K562 (cell line): ENCODE measurements around the gene SP2. TPM values are rescaled to one million over a fixed set of nuclear protein-coding genes. Genes with fewer than 3 reads are reported as not detected.

Source experiments
- ATAC-seq: fragments of 200-7000 bp; cut with Tn5 transposase; 3 replicates; pipeline ENCODE4 v1.9.1; 2020; ENCODE audit warnings: moderate library complexity
- BruUV-seq: library from RNA; stranded (reverse); fragments of 400-500 nt; replicated peaks from 2 replicates; lab custom pipeline; 2021; lab: Mats Ljungman, UMichigan
- CTCF ChIA-PET: fragments of 300-600 bp; formaldehyde crosslinking; extraction: SDS; loops from one replicate; lab custom pipeline; 2021; ENCODE audit warnings: low intra/inter-chr PET ratio; lab: Yijun Ruan, JAX
- POLR2A ChIA-PET: fragments of 300-600, 350-650 bp; sonication (Branson Sonifier 250); formaldehyde crosslinking; extraction: SDS; loops from one replicate; lab custom pipeline; 2021; ENCODE audit warnings: antibody characterized with exemption, inconsistent platforms; lab: Yijun Ruan, JAX
- DNase-seq, 4 experiments: peaks; one replicate each; pipeline versions ENCODE4 v3.0.0 to v3.0.0-alpha.2; 2011 to 2018; ENCODE audit warnings: low spot score in 3 of 4, mixed read lengths in 3 of 4; ENCODE audit errors: extremely low read depth in 1 of 4
- FAIRE-seq: peaks from 2 replicates; lab custom pipeline; 2011; peaks lifted over from hg19 to GRCh38; lab: Jason Lieb, UNC
- H2AFZ ChIP-seq: 2 replicates; pipeline ENCODE4 v1.6.0; 2011; ENCODE audit warnings: low read depth, low read length, control low read depth, inconsistent platforms
- H3K27ac ChIP-seq: fragments of 200-600 bp; 3 replicates; pipeline ENCODE4 v1.8.0; 2011; ENCODE audit warnings: low read depth, mild to moderate bottlenecking, control low read depth, inconsistent platforms, low read length, moderate library complexity, mixed read lengths; ENCODE audit errors: extremely low read depth
- H3K27me3 ChIP-seq, 2 experiments: fragments of 300-600 bp in 1 of 2; 2 replicates in 1 of 2; 3 replicates in 1 of 2; pipeline versions ENCODE4 v1.6.0 to v1.8.0; 2011; ENCODE audit warnings: inconsistent platforms in 2 of 2, low read length in 2 of 2, mild to moderate bottlenecking in 1 of 2, mixed read lengths in 1 of 2, moderate library complexity in 1 of 2; ENCODE audit not compliant: control insufficient read depth in 2 of 2, insufficient read depth in 2 of 2
- H3K36me3 ChIP-seq: fragments of 300-600 bp; 3 replicates; pipeline ENCODE4 v1.8.0; 2011; ENCODE audit warnings: mild to moderate bottlenecking, low read length, inconsistent platforms; ENCODE audit not compliant: control insufficient read depth, insufficient read depth
- H3K4me1 ChIP-seq, 2 experiments: fragments of 200-600 bp in 1 of 2; replicated peaks in 1 of 2; 2 replicates in 1 of 2; 3 replicates in 1 of 2; pipeline versions ENCODE4 v1.5.1 to v1.8.0; 2011; ENCODE audit warnings: inconsistent platforms in 2 of 2, low read length in 2 of 2, mild to moderate bottlenecking in 1 of 2, mixed read lengths in 1 of 2, moderate library complexity in 1 of 2; ENCODE audit not compliant: control insufficient read depth in 2 of 2, insufficient read depth in 2 of 2
- H3K4me2 ChIP-seq: 2 replicates; pipeline ENCODE4 v1.6.1; 2011; ENCODE audit warnings: low read length, control low read depth, inconsistent platforms, mixed read lengths; ENCODE audit not compliant: insufficient read depth
- H3K4me3 ChIP-seq: fragments of 200-600 bp; sonication (generic), shearing (Covaris generic); 2 replicates; pipeline ENCODE4 v1.5.1; 2016; ENCODE audit warnings: control low read depth, inconsistent platforms
- H3K79me2 ChIP-seq: fragments of 200-600 bp; 3 replicates; pipeline ENCODE4 v1.8.0; 2011; ENCODE audit warnings: low read length, inconsistent platforms; ENCODE audit not compliant: control insufficient read depth, insufficient read depth
- H3K9ac ChIP-seq, 2 experiments: 2 replicates each; pipeline versions ENCODE4 v1.6.0 to v1.6.1; 2011; ENCODE audit warnings: low read depth in 2 of 2, low read length in 2 of 2, control low read depth in 1 of 2, inconsistent platforms in 1 of 2, mild to moderate bottlenecking in 1 of 2, mixed read lengths in 1 of 2; ENCODE audit not compliant: insufficient read depth in 1 of 2
- H3K9me1 ChIP-seq: one replicate; pipeline ENCODE4 v1.6.0; 2011; ENCODE audit warnings: inconsistent platforms, mild to moderate bottlenecking, low read length, moderate library complexity; ENCODE audit not compliant: control insufficient read depth, insufficient read depth
- H3K9me3 ChIP-seq: replicated peaks from 2 replicates; pipeline ENCODE4 v1.5.1; 2011; ENCODE audit warnings: low read depth, low read length, inconsistent platforms; ENCODE audit not compliant: control insufficient read depth, insufficient read depth
- H4K20me1 ChIP-seq: replicated peaks from 2 replicates; pipeline ENCODE4 v1.6.1; 2011; ENCODE audit warnings: low read length, inconsistent platforms, mixed read lengths; ENCODE audit not compliant: control insufficient read depth, insufficient read depth
- CEBPG ChIP-seq, 3 experiments: fragments of 200-800 bp in 1 of 3; sonication (Bioruptor generic) in 1 of 3; sonication (generic) in 1 of 3; formaldehyde crosslinking in 1 of 3; IDR thresholded peaks in 2 of 3; conservative IDR thresholded peaks in 1 of 3; 2 replicates each; pipeline versions ENCODE4 v1.6.1 to v1.8.0; 2016 to 2022; ENCODE audit warnings: missing compliant biosample characterization in 2 of 3, missing genetic modification characterization in 2 of 3, mild to moderate bottlenecking in 1 of 3, missing genetic modification reagents in 1 of 3
- ELF2 ChIP-seq: fragments of 250-450 bp; sonication (Bioruptor Pico); IDR thresholded peaks from 2 replicates; pipeline ENCODE4 v1.5.0; 2021; ENCODE audit warnings: mild to moderate bottlenecking
- FOXK2 ChIP-seq, 2 experiments: fragments of 450-650 bp; IDR thresholded peaks in 1 of 2; conservative IDR thresholded peaks in 1 of 2; 2 replicates each; pipeline ENCODE4 v1.6.1; 2016; ENCODE audit warnings: low read depth in 2 of 2, mild to moderate bottlenecking in 1 of 2
- HDAC2 ChIP-seq: fragments of 450-650 bp; IDR thresholded peaks from 2 replicates; pipeline ENCODE4 v1.6.1; 2016; ENCODE audit warnings: mild to moderate bottlenecking
- HDAC8 ChIP-seq: fragments of 450-650 bp; IDR thresholded peaks from 2 replicates; pipeline ENCODE4 v1.6.1; 2016; ENCODE audit warnings: mild to moderate bottlenecking, missing genetic modification characterization, moderate library complexity, missing compliant biosample characterization
- HMGXB4 ChIP-seq: sonication (generic); formaldehyde crosslinking; IDR thresholded peaks from 2 replicates; pipeline ENCODE4 v1.8.1; 2023; ENCODE audit warnings: mild to moderate bottlenecking, missing genetic modification reagents
- MAFK ChIP-seq: IDR thresholded peaks from 2 replicates; pipeline ENCODE4 v1.6.1; 2011; ENCODE audit warnings: low read length, improper control_type of control experiment
- MYNN ChIP-seq, 2 experiments: sonication (generic); formaldehyde crosslinking in 1 of 2; IDR thresholded peaks; 2 replicates each; pipeline versions ENCODE4 v1.5.0 to v1.6.1; 2016 to 2020; ENCODE audit warnings: antibody characterized with exemption in 1 of 2, missing genetic modification reagents in 1 of 2
- WHSC1 ChIP-seq: IDR thresholded peaks from one replicate; pipeline ENCODE4 v1.6.1; 2012; ENCODE audit warnings: low read length, control low read depth, inconsistent platforms
- ZNF143 ChIP-seq: sonication (generic); formaldehyde crosslinking; IDR thresholded peaks from 2 replicates; pipeline ENCODE4 v1.9.0; 2022; ENCODE audit warnings: mild to moderate bottlenecking, missing genetic modification reagents
- ZNF785 ChIP-seq: fragments of 250-450 bp; sonication (Bioruptor Pico); IDR thresholded peaks from 2 replicates; pipeline ENCODE4 v1.4.0; 2020; ENCODE audit warnings: mild to moderate bottlenecking
- ZSCAN32 ChIP-seq: fragments of 450-650 bp; formaldehyde crosslinking; IDR thresholded peaks from 2 replicates; pipeline ENCODE4 v1.4.0; 2020; ENCODE audit warnings: mild to moderate bottlenecking, moderate library complexity
- WGBS: fragments of 100-300 bp; shearing (Covaris generic); methylation state at CpG from one replicate; pipeline ENCODE4 v1.1.6; 2016; ENCODE audit warnings: low coverage, mixed read lengths; ENCODE audit not compliant: insufficient coverage; ENCODE audit errors: missing lambda C conversion rate; 5-methylcytosine and 5-hydroxymethylcytosine counted together
- in situ Hi-C: fragments of 300-500 bp; cut with MboI; formaldehyde crosslinking; loops from 4 replicates; pipeline ENCODE4 v1.15.0; 2018; ENCODE audit warnings: inconsistent platforms, mixed read lengths
- intact Hi-C: fragments of 100-400 bp; cut with micrococcal nuclease; formaldehyde crosslinking; loops from 2 replicates; pipeline ENCODE4 v1.14.2; 2022
- polyA plus RNA-seq, 8 experiments: library from polyadenylated mRNA; depleted of rRNA in 4 of 8; stranded (reverse) in 5 of 8; unstranded in 3 of 8; fragments of >200 nt; fragmentation: Nextera tagmentation in 2 of 8; fragmentation: Illumina TruSeq in 1 of 8; extraction: Ambion mirVana in 2 of 8; extraction: Trizol in 1 of 8; gene quantifications; 2 replicates each; pipeline versions ENCODE4 v1.2.1 to v1.2.3, GENCODE V29; 2011 to 2014; ENCODE audit warnings: inconsistent platforms in 1 of 8, missing spikeins in 1 of 8
- total RNA-seq, 7 experiments: library from RNA; depleted of rRNA in 6 of 7; stranded (reverse); fragments of >200 nt in 6 of 7; fragmentation: Illumina TruSeq in 2 of 7; extraction: Trizol in 2 of 7; gene quantifications; 2 replicates each; pipeline versions ENCODE4 v1.2.1 to v1.2.3, GENCODE V29; 2011 to 2021; ENCODE audit warnings: low replicate concordance in 1 of 7

Gene SP2
- total and polyA plus RNA-seq, 9 of the 15 experiments (the other 6 are each of a cell fraction or from before 2014, with no cell fraction given): 0.77 to 22.3 (median 2.3) TPM

DNA sequence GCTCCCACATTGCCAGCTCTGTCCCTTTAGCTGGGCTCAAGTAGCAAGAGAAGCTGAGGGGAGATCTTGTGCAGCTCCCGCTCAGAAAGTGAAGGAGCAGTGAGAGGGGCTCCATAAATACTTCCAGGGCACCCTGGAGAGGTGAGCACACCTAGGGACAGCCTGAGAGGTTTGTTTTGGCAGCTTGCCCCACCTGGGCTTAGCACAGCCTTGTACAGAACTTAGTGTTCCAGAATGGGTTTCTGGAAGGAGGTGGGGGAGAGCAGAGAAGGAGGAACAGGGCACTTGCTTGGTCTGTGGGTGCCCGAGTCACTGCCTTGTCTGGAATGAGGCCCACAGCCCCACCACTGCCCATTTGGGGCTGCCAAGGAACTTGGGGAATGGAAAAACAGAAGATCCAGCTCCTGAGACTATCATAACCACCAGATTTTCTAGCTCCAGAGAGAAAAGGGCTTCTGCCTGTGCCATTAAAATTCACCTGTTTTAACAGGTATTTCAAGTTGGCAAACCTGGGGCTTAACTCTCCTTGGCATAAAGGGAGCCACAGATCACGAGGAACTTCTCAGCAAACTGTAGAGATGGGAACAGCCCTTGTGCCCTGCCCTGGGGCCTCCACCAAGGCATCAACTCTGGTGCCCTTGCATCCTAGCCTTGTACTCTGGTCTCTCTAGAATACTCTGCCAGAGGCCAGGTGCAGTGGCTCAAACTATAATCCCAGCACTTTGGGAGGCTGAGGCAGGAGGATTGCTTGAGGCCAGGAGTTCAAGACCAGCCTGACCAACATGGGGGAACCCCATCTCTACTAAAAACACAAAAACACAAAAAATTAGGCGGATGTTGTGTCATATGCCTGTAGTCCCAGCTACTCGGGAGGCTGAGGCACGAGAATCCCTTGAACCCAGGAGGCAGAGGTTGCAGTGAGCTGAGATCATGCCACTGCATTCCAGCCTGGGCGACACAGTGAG, 59.7 kb downstream of the SP2 start:
- in situ Hi-C loops: no loop called here
- Histone ChIP-seq H3K36me3 (no peaks in the 10 kb centered on the region; the same call in 2 of the 3 replicates), H3K4me2 (no peak overlapping the region), H3K4me1 (peaks cover 10 to 19% of the 10 kb centered on the region in 2 experiments), H3K79me2 (no peaks in the 10 kb centered on the region), H3K9ac (no peak overlapping the region; a peak in 1 of 4 replicates), H2AFZ (no peak overlapping the region), H3K9me3 (no peaks in the 10 kb centered on the region), H4K20me1 (no peaks in the 10 kb centered on the region), H3K27ac (no peak overlapping the region), H3K27me3 (no peaks in the 10 kb centered on the region), H3K4me3 (no peak overlapping the region), H3K9me1 (no peaks in the 10 kb centered on the region)
- DNase-seq (no peak), ATAC-seq (no peak), FAIRE-seq (no peak)
- BruUV-seq: no TSS peak
- CTCF ChIA-PET: interaction anchor here (0.6 kb wide), 1 partner anchor 202 kb away, joined by 3 read pairs; no protein-coding TSS in a partner anchor
- POLR2A ChIA-PET: interaction anchor here (0.6 to 2.2 kb wide), 7 partner anchors 13 to 130 kb away, joined by 3 to 8 read pairs (median 3); partner anchors contain the start of gene CDK5RAP3
- 37% methylated on average over 7 of the region's 7 CpGs for WGBS
- intact Hi-C loops: no loop called here
- no peak for TF ChIP-seq HMGXB4
- no peak for TF ChIP-seq ZSCAN32 (CRISPR knock-in tag)
- TF ChIP-seq ZNF785 (CRISPR knock-in tag): no peak
- TF ChIP-seq CEBPG (CRISPR knock-in tag; IDR thresholded peaks at IDR 0.05): no peak
- no peak for TF ChIP-seq CEBPG (tag; conservative IDR thresholded peaks at IDR 0.05 in 1 of 2, IDR thresholded peaks at IDR 0.05 in 1 of 2)
- no peak for TF ChIP-seq ELF2 (CRISPR knock-in tag)
- TF ChIP-seq HDAC8: no peak
- TF ChIP-seq MAFK: no peak
- TF ChIP-seq FOXK2 (conservative IDR thresholded peaks at IDR 0.05 in 1 of 2, IDR thresholded peaks at IDR 0.05 in 1 of 2; ENCODE audit: low read depth in 2 of 2): no peak
- TF ChIP-seq ZNF143 (CRISPR knock-in tag): no peak
- TF ChIP-seq WHSC1: no peak
- TF ChIP-seq MYNN (IDR thresholded peaks at IDR 0.05): no peak
- TF ChIP-seq MYNN (CRISPR knock-in tag; IDR thresholded peaks at IDR 0.05): no peak
- no peak for TF ChIP-seq HDAC2
